GM19193 (cell line): Measurements from ENCODE around the gene ZNF646.

Experiments used
- POLR2A ChIP-seq: IDR thresholded peaks from 4 replicates; pipeline ENCODE4 v1.6.1; 2011; ENCODE audit not compliant: insufficient read depth, insufficient read length; ENCODE audit errors: extremely low read depth

Gene ZNF646

DNA sequence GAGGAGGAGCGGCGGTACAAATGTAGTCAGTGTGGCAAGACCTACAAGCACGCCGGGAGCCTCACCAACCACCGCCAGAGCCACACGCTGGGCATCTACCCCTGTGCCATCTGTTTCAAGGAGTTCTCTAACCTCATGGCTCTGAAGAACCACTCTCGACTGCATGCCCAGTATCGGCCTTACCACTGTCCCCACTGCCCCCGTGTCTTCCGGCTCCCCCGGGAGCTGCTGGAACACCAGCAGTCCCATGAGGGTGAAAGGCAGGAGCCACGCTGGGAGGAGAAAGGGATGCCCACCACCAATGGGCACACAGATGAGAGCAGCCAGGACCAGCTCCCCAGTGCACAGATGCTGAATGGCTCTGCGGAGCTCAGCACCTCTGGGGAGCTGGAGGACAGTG is 2.8 kb downstream of the ZNF646 start:
- TF ChIP-seq POLR2A = no peak

DNA sequence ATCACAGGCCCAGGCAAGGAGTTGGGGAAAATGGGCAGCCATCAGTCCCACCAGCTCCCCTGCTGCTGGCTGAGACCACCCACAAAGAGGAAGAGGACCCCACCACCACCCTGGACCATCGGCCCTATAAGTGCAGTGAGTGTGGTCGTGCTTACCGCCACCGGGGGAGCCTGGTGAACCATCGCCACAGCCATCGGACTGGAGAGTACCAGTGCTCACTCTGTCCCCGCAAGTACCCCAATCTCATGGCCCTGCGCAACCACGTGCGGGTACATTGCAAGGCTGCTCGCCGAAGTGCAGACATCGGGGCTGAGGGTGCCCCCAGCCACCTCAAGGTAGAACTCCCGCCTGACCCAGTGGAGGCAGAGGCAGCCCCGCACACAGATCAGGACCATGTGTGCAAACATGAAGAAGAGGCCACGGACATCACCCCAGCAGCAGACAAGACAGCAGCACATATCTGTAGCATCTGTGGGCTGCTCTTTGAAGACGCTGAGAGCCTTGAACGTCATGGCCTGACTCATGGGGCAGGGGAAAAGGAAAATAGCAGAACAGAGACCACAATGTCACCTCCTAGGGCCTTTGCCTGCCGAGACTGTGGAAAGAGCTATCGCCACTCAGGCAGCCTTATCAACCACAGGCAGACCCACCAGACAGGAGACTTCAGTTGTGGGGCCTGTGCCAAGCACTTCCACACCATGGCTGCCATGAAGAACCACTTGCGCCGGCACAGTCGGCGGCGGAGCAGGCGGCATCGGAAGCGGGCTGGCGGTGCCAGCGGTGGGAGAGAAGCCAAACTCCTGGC is 3.6 kb downstream of the ZNF646 start:
- TF ChIP-seq POLR2A = no peak

GRCh38 chr16:31078597-31079341 is 4.5 kb downstream of the ZNF646 start:
- no peak for TF ChIP-seq POLR2A

GRCh38 chr16:31079342-31079944 is 5.2 kb downstream of the ZNF646 start:
- no peak for TF ChIP-seq POLR2A

GRCh38 chr16:31080035-31080629 is 5.9 kb downstream of the ZNF646 start:
- TF ChIP-seq POLR2A = no peak

DNA sequence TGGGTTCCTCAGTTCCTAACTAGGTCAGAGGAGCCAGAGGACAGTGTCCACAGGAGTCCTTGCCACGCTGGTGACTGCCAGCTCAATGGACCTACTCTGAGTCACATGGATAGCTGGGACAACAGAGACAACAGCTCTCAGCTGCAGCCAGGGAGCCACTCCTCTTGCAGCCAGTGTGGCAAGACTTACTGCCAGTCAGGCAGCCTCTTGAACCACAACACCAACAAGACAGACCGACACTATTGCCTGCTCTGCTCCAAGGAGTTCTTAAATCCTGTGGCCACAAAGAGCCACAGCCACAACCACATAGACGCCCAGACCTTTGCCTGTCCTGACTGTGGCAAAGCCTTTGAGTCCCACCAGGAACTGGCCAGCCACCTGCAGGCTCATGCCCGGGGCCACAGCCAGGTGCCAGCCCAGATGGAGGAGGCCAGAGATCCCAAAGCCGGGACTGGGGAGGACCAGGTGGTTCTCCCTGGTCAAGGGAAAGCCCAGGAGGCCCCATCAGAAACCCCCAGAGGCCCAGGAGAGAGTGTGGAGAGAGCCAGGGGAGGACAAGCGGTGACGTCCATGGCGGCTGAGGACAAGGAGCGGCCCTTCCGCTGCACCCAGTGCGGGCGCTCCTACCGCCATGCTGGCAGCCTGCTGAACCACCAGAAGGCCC is 6.7 kb downstream of the ZNF646 start:
- TF ChIP-seq POLR2A = no peak

DNA sequence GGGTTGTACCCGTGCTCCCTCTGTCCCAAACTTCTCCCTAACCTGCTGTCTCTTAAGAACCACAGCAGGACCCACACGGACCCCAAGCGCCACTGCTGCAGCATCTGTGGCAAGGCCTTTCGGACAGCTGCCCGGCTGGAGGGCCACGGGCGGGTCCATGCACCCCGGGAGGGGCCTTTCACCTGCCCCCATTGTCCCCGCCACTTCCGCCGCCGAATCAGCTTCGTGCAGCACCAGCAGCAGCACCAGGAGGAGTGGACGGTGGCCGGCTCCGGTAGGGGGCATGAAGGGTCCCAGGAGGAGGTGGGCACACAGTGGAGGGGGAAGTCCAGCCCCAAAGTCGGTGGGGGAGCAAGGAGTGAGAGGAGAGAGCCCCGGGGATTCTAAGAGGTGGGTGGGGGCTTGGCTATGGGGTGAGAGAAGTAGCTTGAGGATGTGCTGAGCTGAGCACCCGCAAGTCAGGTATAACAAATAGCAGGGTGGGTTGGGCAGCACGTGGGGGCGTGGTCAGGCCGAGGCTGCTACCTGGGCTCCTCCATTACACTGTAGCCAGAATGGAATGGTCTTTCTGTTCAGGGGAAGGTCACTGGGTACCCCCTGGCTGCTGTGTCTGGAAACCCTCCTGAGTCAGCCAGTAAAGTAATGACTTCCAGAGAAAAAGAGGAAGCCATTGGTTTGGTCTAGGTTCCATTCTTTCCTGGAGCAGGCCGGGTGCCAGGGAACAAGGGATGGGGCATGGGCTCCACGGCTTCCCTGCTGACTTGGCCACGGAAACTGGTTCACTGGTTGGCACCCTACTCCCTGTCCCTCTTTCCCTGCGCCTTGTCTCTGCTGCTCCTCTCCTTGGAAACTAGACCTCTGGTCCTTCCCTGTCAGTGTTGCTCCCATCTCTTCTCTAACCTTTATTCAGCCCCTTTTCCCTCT is 7.5 kb downstream of the ZNF646 start:
- TF ChIP-seq POLR2A = no peak

- TF ChIP-seq POLR2A = no peak
Measured at GRCh38 chr16:31082368-31083045, 8.3 kb downstream of the ZNF646 start.

- TF ChIP-seq POLR2A = no peak
Measured at GRCh38 chr16:31083081-31083480, 8.9 kb downstream of the ZNF646 start.

DNA sequence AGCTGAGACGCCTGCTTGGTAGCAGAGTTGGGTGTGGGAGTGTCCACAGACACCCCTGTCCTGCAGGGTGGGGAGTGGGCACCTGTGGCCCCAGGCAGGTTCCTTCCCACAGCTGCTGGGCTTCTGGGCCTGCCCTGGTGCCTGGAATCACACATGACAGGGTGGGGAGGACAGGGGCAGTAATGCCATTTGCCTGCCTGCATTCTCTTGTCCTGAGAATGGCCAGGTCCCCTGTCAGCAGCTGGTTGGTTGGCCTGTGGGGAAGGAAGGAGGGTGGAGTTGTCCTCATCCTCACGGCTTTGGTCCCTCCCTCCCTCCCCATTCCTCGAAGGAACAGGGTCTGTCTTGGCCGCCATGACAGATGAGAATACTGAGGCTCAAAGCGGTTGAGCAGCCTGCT is 9.3 kb downstream of the ZNF646 start:
- no peak for TF ChIP-seq POLR2A

- TF ChIP-seq POLR2A = no peak
Measured at GRCh38 chr16:31083981-31084380, 9.8 kb downstream of the ZNF646 start.

DNA sequence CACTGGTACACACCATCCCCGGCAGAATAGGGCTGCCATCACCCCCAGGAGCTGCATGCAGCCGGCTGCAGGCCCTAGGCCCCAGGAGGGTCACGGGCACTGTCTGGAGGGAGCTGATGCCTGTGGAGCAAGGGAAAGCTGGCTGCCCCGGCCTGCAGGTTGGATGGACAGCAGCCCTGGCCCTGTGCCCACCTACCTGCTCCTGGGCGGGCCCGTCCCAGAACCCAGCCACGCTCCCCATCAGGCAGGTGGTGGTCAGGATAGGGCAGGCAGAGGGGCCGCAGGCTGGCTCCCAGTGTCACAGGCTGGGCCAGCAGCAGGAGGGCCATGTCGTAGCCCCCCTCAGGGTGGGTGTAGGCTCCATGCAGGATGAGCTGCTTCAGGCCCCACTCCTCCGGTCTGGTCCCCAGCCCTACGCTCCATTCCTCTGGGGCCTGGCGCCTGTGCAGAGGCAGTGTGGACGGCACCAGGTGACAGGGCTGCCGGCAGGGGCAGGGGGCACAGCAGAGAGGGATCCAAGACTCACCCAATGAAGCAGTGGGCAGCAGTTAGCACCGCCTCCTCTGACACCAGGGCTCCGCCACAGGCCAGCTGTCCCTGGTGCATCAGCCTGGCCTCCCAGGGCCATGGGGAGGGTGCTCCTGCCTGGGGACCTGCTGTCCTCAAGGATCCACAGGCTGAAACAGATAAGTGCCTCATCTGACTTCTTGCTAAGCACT is 10.5 kb downstream of the ZNF646 start:
- TF ChIP-seq POLR2A = no peak

DNA sequence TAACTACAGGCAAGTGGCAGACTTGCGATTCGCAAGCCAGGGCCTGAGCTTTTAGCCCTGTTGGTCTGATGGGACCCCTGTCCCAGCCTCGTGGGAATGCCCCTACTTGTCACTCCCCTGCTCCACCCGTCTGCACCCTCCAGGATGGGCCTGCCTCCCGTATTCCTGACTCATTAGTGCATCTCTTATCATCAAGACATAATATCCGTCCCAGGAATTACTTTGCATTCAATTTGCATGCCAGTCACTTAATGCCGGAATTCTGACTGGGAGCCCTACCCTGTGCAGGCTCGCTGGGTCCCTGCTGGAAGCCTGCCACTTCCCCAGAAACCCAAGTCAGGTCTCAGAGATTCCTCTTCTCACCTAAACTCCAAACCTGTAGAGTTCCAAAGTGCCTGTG is 11.2 kb downstream of the ZNF646 start:
- no peak for TF ChIP-seq POLR2A
